GM04503 (cell line): Measurements from ENCODE around the gene FNDC10.
"Not testable (repeated sequence)": the region's sequence is repeated elsewhere in the genome, so short reads cannot be mapped to it uniquely, and the experiment has no call there.

Experiments
- DNase-seq: peaks from one replicate; pipeline ENCODE4 v3.0.0-alpha.2; 2012; ENCODE audit warnings: low read depth

The FNDC10 gene

DNA sequence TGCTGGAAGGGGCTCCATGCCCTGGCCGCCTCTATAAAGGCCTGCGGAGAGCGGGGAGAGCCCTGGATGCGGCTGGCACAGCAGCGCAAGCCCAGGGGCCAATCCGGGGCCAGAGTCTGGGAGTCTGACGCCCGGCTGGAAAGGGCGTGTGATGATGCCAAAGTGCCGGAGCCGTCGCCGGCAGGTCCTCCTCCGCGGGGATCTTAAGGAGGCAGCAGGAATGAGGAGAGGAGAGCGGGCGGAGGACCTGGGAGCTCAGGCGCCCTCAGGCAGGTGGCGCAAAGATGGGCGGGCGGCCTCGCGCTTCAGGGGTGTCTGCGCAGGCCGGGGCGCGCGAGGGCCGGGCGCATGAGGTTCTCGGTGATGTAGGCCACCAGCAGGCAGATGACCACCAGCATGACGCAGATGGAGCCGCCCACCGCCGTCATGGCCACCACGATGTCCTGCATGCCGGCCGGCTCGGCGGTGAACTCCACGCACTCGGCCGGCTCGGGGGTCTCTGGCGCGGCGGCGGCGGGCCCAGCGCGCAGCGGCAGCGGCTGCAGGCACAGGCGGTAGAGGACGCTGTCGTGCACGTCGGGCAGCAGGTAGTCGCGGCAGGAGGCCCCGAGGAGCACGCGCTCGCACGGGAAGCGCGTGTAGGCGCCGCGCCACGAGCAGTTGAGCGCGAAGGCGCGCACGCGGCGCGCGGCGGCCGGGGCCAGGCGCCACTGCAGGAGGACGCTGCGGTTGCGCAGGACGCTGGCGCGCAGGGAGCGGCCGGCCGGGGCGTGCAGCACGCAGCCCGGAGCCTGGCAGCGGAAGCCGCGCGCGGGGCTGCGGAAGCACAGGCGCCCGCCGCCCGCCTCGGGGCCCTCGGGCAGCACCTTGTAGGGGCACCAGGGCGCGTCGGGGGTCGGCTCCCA lies 653 bp downstream of the FNDC10 start:
- DNase-seq, result no peak

- DNase-seq, result no peak
These were observed 1.3 kb downstream of the FNDC10 start for GRCh38 chr1:1598720-1599029.

- no peak for DNase-seq
These were observed 1.8 kb downstream of the FNDC10 start for GRCh38 chr1:1598051-1598719.

- no peak for DNase-seq
These were observed 2.5 kb downstream of the FNDC10 start for GRCh38 chr1:1597275-1597930.

- no peak for DNase-seq
These were observed 3.3 kb downstream of the FNDC10 start for GRCh38 chr1:1596493-1597274.

DNA sequence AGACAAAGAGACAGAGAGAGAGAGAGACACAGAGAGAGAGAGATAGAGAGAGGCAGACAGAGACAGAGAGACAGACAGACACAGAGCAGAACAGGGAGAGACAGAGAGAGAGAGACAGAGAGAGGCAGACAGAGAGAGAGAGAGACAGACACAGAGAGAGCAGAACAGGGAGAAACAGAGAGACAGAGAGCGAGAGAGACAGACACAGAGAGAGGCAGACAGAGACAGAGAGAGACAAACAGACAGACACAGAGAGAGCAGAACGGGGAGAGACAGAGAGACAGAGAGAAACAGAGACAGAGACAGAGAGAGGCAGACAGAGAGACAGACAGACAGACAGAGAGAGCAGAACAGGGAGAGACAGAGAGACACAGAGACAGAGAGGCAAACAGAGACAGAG lies 4.6 kb downstream of the FNDC10 start:
- not testable (repeated sequence) for DNase-seq

DNA sequence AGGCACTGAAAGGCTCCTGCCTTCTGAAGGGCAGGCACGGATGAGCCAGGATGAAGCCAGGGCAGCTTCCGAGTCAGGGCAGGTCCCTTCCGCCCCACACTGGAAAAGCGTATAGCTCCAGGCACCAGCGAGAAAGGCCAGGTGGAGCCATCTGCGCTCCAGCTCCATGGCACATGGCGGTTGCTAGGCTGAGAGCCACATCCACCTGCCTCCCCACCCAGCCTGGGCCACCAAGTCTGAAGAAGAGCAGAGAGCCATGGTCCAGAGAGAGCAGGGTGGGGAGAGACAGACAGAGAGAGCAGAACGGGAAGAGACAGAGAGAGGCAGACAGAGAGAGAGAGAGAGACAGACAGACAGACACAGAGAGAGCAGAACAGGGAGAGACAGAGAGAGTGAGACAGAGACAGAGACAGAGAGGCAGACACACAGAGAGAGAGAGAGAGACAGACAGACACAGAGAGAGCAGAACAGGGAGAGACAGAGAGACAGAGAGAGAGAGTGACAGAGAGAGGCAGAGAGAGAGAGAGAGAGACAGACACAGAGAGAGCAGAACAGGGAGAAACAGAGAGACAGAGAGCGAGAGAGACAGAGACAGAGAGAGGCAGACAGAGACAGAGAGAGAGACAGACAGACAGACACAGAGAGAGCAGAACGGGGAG lies 5.2 kb downstream of the FNDC10 start:
- no peak for DNase-seq

DNA sequence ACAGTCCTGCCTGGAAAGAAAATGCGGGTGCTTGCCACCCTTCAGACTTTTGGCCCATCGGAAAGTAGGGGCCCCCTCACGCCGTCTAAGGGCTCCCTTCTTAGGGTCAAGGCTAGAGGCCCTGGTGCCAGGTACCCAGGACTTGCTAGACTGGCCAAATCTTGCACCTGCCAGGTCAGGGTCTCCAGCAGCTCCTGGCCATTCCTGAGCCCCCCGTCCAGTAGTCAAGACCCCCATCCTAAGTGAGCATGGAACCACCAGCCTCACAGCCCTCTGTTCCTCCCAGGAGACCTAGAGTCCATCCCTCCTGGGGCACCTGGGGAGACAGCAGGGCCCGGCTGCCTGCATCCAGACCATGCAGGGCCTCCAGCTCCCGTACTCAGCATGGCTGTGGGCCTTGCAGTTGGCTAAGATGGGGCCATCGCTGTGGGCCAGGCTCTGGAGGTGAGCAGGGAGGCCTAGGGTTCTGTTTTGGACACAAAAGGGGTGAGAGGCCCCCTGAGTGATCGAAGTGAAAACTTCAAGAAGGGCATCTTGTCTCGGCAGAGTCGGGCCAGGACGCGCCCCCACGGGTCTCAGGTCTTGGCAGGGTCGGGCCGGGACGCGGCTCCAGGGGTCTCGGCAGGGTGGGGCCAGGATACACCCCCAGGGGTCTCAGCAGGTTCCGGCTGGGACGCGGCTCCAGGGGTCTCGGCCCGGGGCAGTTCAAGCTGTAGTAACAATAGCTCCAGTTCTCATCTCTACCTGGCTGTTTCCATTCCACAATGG lies 5.9 kb downstream of the FNDC10 start:
- DNase-seq, result no peak

- no peak for DNase-seq
These were observed 8.5 kb downstream of the FNDC10 start for GRCh38 chr1:1591452-1591851.

GRCh38 chr1:1583347-1584010 lies 16.5 kb downstream of the FNDC10 start:
- no peak for DNase-seq

DNA sequence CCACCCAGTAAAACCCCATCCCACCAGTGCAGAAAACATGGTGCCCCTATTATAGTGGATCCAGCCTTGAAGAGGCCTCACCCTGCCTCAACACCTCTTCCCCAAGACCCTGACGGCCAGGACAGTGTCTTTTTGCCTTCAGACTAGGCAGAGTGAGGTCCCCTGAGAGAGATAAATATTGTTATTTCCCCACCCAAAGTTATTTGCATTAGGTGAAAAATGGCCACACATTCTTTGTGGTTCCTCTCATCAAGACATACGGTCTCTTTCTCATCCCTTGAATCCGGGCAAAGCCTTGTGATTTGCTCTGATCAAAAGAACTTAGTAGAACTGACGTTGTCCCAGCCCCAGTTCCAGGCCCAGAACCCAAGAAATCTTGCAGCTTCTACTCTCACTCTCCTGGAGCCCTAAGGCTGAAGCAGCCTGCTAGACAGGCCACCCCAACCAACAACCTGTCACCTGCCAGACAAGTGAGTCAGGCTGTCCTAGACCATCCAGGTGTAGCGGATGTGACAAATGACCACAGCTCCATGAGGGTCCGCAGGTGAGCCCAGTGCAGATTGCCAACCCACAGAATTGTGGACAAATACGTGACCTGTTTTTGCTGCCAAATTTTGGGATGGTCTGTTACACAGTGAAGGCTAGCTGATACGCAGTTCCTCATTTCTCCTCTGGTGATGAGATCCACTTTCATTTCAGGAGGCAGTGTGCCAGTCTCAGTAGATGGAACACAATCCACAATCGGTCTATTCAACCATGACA lies 17.2 kb downstream of the FNDC10 start:
- no peak for DNase-seq

DNA sequence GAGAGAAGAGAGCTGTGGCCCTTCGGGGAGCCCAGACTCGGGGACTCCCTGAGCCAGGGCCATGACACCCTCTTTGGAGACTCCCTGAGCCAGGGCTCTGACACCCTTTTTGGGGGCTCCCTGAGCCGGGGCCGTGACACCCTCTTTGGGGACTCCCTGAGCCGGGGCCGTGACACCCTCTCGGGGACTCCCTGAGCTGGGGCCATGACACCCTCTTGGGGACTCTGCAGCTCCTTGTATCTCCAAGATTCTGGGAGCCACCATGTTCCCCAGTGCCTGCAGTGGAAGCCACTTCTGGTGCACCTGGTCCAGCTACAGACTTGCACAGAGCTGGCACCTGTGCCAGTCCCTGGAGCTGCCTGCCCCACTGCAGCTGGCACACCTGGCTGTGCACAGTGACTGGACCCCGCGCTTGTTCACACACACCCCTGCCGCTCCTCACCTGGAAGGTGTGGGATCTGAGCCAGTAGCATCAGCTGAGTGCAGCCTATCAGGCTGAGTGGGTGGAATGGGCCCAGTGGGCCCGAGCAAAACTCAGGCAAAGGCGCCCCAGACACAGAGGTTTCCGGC lies 21.5 kb downstream of the FNDC10 start:
- DNase-seq, result no peak

DNA sequence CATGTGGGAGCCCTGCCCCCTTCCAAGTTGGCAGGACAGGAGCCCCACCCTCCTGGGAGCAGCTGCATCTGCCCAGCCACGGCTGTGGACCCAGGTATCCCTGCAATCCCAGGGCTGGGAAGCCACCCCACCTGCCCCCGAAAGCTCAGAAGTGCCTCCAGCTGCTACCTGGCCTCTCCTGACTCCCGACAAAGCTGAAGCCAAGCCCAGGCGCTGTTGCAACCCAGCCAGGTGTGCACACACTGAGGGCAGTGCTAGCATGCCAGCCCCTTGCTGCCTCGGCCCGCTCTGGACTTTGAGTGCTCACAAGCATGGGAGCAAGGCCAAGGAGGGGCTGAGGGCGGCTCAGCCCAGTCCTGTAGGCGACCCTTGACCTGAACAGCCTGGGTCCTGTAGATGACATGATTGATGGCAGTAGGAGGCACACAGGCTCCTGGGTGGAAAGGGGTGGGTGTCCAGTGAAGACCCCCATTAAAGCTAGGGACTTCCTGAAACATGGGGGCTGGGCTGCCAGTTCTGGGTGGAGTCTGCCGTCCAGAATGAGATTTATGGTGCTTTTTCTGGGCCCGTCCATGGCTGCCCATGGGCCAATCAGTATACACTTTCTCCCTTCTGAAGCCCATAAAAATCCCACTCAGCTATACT lies 22.4 kb downstream of the FNDC10 start:
- DNase-seq, result no peak

- no peak for DNase-seq
These were observed 25.0 kb downstream of the FNDC10 start, which contains the start of gene SSU72 for GRCh38 chr1:1574721-1575537. TSS of gene SSU72 (minus strand) at chr1:1574863. CDS start at chr1:1574557, 306 bp downstream.

- DNase-seq, result no peak
These were observed 25.9 kb downstream of the FNDC10 start for GRCh38 chr1:1573843-1574720.

- DNase-seq, result no peak
These were observed 30.6 kb downstream of the FNDC10 start for GRCh38 chr1:1569341-1569740.

GRCh38 chr1:1567891-1568291 lies 32.0 kb downstream of the FNDC10 start:
- DNase-seq, result no peak
